Measurements from ENCODE around the gene C1orf174. TPM values are rescaled to one million over a fixed set of nuclear protein-coding genes. Genes with fewer than 3 reads are reported as not detected.

C1orf174 gene
- total RNA-seq, 3 donors from 2014 or later: 17.6 to 24.9 (median 18.1) TPM

DNA sequence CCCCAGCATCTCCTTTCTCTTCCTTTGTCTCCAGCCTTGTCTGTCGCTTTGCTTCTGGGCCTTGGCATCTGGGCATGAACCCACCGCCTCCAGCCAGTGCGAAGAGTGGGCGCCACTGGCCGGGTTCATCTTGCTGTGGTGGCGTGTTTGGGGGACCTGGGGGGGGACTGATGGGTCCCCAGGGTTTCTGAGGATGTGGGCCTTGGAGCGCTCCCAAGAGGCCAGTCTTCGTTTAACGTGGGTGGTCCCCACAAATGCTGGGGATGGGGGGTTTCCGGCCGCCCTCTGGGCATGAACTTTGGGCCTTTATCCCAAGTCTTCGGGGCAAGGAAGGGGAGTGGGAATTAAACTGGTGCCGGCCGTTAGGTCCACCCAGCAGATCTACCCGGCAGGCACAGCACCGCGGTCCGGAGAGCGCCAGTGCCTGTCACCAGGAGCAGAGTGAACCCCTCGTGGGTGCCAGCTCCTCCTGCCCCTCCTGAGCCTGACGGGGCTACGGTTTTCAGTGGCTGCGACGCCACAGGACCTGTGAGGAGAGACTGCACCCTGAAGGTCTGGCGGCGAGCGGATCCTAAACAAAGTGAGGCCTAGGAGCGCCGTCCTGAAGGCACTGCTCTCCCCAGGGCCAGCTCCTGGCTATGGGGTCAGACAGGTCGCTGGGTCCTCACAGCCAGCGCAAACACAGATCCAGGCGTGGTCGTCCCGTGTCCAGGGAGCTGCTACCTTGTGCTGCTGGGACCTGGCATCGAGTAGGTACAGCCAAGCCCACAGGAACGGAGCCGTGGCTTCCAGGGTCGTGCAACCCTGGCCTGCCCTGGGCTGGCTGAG is 12.1 kb upstream of the C1orf174 start:
- peaks cover 0 to 14% of the 10 kb centered on the region in 2 donors for H3K27me3 ChIP-seq
- intact Hi-C loops (cut with DNase I; ENCODE audit: low total_unique reads): no loop called here

DNA sequence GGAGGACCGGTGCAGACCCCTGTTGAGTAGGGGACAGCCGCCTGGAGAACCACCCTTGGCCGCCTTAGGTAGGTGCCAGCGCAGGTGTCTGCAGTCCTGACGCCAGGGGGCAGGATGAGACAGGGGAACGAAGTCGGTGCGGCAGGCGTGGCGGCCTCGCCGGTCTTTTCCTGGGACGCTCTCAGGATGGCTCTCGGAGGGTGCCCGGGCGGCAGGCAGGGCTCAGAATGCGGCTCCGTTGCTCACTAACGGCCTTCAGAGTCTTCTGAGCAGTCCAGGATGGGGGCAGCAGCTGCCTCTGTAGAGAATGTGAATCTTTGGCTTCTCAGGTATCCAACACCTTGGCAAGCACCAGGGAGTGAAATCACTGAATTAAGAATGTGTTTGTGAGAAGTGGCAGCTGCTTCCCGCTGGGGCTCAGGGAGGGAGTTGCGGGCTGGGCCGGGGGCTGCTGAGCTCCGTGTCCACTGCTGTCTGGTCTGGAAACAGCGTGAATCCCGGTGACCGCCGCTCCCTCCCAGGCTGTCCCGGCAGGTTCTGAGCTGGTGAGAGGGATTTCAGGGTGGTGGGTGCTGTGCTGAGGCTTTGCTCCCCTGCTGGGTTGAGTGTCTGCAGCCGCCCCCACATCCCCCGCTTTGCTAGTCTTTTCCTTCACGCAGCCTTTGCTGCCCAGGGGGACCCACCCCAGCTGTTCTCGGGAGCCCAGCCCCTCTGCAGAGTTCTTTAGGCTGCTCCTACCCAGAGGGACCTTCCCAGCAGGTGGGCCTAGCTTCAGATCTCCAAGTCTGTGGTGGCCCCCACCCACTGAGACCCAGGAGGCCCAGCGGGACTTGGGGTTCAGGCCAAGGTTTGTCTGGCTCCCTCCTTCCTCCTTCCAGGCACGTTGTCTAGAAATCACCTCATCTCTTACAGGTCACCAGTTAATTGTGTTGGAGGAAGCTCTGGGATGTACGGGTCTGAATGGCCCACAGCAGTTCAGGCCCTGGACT is 11.1 kb upstream of the C1orf174 start:
- H3K27me3 ChIP-seq: peaks cover 0 to 14% of the 10 kb centered on the region in 2 donors
- H3K4me3 ChIP-seq: peak overlapping the region in 2 of 3 donors; percentile 20 to 28
- H3K9me3 ChIP-seq: no peaks in the 10 kb centered on the region
- TF ChIP-seq, protein P1, sequence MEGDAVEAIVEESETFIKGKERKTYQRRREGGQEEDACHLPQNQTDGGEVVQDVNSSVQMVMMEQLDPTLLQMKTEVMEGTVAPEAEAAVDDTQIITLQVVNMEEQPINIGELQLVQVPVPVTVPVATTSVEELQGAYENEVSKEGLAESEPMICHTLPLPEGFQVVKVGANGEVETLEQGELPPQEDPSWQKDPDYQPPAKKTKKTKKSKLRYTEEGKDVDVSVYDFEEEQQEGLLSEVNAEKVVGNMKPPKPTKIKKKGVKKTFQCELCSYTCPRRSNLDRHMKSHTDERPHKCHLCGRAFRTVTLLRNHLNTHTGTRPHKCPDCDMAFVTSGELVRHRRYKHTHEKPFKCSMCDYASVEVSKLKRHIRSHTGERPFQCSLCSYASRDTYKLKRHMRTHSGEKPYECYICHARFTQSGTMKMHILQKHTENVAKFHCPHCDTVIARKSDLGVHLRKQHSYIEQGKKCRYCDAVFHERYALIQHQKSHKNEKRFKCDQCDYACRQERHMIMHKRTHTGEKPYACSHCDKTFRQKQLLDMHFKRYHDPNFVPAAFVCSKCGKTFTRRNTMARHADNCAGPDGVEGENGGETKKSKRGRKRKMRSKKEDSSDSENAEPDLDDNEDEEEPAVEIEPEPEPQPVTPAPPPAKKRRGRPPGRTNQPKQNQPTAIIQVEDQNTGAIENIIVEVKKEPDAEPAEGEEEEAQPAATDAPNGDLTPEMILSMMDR (IDR thresholded peaks at IDR 0.05): peak; percentile 18 to 77 (median 76)
- TF ChIP-seq POLR2AphosphoS5 (IDR thresholded peaks at IDR 0.05): no peak
- H3K36me3 ChIP-seq: no peaks in the 10 kb centered on the region
- intact Hi-C loops (cut with DNase I; ENCODE audit: low total_unique reads): no loop called here
- H3K27ac ChIP-seq: no peak overlapping the region
- DNase-seq (ENCODE audit: low spot score in 2 of 2): peak; percentile 69 to 78
- H3K4me1 ChIP-seq: peaks cover 0 to 4% of the 10 kb centered on the region in 2 donors

More for the DNA sequence above, 12.1 kb upstream of the C1orf174 start:
- Histone ChIP-seq H3K4me3 (no peak overlapping the region), H3K4me1 (peaks cover 0 to 4% of the 10 kb centered on the region in 2 donors), H3K27ac (no peak overlapping the region), H3K36me3 (no peaks in the 10 kb centered on the region), H3K9me3 (no peaks in the 10 kb centered on the region)
- no peak for TF ChIP-seq POLR2AphosphoS5 (IDR thresholded peaks at IDR 0.05)
- TF ChIP-seq, protein P1 (IDR thresholded peaks at IDR 0.05): no peak
- TF ChIP-seq POLR2A (IDR thresholded peaks at IDR 0.05): no peak
- DNase-seq (ENCODE audit: low spot score in 2 of 2): no peak

DNA sequence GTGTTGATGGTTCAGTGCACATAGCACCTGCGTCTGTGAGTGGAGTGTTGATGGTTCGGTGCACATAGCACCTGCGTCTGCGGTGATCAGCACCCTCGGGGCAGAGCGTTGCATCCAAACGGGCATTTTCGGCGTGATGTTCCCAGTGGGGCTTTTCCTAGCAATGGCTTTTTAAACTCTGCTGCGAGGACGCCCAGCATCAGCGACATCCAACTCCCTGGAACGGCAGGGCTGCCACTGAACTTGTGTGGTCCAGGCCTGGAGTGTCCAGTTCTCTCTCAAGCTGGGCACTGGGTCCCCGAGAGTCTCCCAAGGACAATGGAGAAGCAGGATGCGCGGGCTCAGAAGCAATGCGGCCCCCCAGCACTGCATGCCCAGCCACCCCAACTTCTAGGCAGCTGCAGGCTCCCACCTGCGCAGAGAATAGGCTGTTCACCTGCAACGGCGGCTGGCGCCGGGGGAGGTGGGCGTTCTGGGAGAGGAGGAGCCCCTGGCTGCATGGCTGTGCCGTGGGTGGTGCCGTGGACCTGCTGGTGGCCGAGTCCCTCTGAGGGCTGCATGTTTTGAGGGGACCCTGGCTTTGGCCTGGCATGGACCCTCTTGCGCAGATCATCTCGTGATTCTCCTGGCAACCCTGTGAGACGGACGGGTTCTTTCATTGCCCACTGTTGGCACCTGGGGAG is 10.1 kb upstream of the C1orf174 start:
- H3K4me1 ChIP-seq: peaks cover 0 to 4% of the 10 kb centered on the region in 2 donors
- H3K4me3 ChIP-seq: no peak overlapping the region
- H3K36me3 ChIP-seq: no peaks in the 10 kb centered on the region
- peaks cover 0 to 14% of the 10 kb centered on the region in 2 donors for H3K27me3 ChIP-seq
- H3K27ac ChIP-seq: no peak overlapping the region
- intact Hi-C loops (cut with DNase I; ENCODE audit: low total_unique reads): no loop called here
- no peak for DNase-seq (ENCODE audit: low spot score in 2 of 2)
- TF ChIP-seq POLR2A (IDR thresholded peaks at IDR 0.05) (no peak), POLR2AphosphoS5 (IDR thresholded peaks at IDR 0.05) (no peak)
- TF ChIP-seq, protein P1 (IDR thresholded peaks at IDR 0.05): no peak
- no peaks in the 10 kb centered on the region for H3K9me3 ChIP-seq

DNA sequence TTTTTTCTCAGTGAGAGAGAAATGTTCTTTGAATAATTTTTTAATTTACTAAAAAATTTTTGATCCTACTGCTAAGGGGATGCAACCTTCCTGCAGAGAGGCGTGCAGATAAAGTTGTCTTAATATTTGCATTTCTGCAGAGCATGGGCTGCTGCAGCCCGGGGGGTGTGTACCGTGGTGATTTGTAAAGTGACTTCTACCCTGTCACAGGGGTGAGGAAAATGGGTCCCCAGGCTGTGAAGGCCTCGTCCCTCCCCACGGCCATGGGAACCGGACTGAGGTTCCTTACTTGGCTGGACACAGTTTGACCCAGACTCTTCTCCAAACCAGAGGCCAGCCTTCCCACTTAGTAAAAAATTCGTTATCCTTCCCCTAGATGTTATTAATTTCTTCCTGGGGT is 9.5 kb upstream of the C1orf174 start:
- TF ChIP-seq POLR2A (IDR thresholded peaks at IDR 0.05) (no peak), POLR2AphosphoS5 (IDR thresholded peaks at IDR 0.05) (no peak)
- TF ChIP-seq, protein P1 (IDR thresholded peaks at IDR 0.05): no peak
- Histone ChIP-seq H3K36me3 (no peaks in the 10 kb centered on the region), H3K4me1 (peaks cover 0 to 4% of the 10 kb centered on the region in 2 donors), H3K27me3 (peaks cover 0 to 14% of the 10 kb centered on the region in 2 donors), H3K9me3 (no peaks in the 10 kb centered on the region), H3K27ac (no peak overlapping the region), H3K4me3 (no peak overlapping the region)
- intact Hi-C loops (cut with DNase I; ENCODE audit: low total_unique reads): no loop called here
- DNase-seq (ENCODE audit: low spot score in 2 of 2): no peak
